ENCODE measurements around the gene NCAN.
A peak's percentile ranks its signal among the peaks of the same experiment; 100 is the strongest.
"Not testable (repeated sequence)": the region's sequence is repeated elsewhere in the genome, so short reads cannot be mapped to it uniquely, and the experiment has no call there.

The NCAN gene

DNA sequence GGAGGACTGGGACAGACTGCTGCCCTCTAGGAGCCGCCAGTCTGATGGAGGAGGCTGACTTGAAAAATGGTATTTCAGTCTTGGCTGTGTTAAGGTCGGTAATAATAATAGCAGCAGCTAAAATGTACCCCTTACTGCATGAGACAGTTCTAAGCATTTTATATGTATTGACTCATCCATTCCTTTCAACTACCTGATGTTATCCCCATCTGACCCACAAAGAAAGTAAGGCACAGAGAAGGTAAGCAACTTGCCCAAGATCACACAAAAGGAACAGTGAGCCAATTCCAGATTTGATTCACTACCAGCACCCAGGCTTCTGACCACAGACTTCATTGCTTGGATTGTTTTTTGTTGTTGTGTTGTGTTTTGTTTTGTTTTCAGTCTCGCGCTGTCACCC lies 4.0 kb downstream of the NCAN start:
- no peaks in the 10 kb centered on the region for H3K79me2 ChIP-seq (ENCODE audit: insufficient read depth, low read length)
- H3K27me3 ChIP-seq (ENCODE audit: insufficient read depth, low read length, poor library complexity, severe bottlenecking) = no peaks in the 10 kb centered on the region
- no peak overlapping the region for H3K4me3 ChIP-seq (ENCODE audit: low read length, poor library complexity, severe bottlenecking)
- no peak overlapping the region for H2AFZ ChIP-seq (ENCODE audit: low read length)
- no peaks in the 10 kb centered on the region for H3K9me3 ChIP-seq (ENCODE audit: insufficient read depth, low read depth, low read length)
- H3K9ac ChIP-seq (ENCODE audit: low read depth, low read length, poor library complexity, severe bottlenecking) = no peak overlapping the region
- no peaks in the 10 kb centered on the region for H3F3A ChIP-seq (ENCODE audit: low read depth)
- no peak overlapping the region for H3K4me2 ChIP-seq (ENCODE audit: low read depth, low read length, poor library complexity, severe bottlenecking)
- H3K9me2 ChIP-seq (replicated peaks; ENCODE audit: low read depth, low read length) = no peaks in the 10 kb centered on the region
- H3K36me3 ChIP-seq (ENCODE audit: insufficient read depth, low read length) = no peaks in the 10 kb centered on the region
- no peak for TF ChIP-seq CTCF (conservative IDR thresholded peaks at IDR 0.05; ENCODE audit: low read length)
- no peak for TF ChIP-seq EZH2phosphoT487 (IDR thresholded peaks at IDR 0.05; ENCODE audit: borderline replicate concordance)
- H3K4me1 ChIP-seq (ENCODE audit: insufficient read depth, low read length, poor library complexity, severe bottlenecking) = no peaks in the 10 kb centered on the region
- H4K20me1 ChIP-seq (ENCODE audit: insufficient read depth, low read length, poor library complexity, severe bottlenecking) = no peaks in the 10 kb centered on the region

DNA sequence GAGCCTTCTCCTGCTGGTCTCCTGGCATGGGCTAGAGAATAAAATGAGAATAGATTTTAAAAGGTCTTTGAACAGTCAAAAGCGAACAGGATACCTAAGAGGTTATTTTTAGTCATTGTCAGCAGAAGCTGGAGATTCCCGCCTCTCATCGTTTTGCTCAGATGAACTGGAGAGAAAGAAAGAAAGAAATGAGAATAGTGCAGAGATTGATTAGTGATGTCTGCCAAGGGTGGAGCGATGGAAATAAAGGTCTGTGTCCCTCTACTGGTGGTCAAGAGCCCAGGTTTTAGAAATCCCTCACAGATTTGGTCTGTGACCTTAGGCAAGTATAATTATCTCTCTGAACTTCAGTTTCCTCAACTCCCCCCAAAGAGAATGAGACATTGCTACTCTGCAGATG lies 5.3 kb downstream of the NCAN start:
- no peak overlapping the region for H2AFZ ChIP-seq (ENCODE audit: low read length)
- H3F3A ChIP-seq (ENCODE audit: low read depth) = no peaks in the 10 kb centered on the region
- H3K4me1 ChIP-seq (ENCODE audit: insufficient read depth, low read length, poor library complexity, severe bottlenecking) = no peaks in the 10 kb centered on the region
- no peak overlapping the region for H3K4me2 ChIP-seq (ENCODE audit: low read depth, low read length, poor library complexity, severe bottlenecking)
- no peaks in the 10 kb centered on the region for H3K36me3 ChIP-seq (ENCODE audit: insufficient read depth, low read length)
- H3K4me3 ChIP-seq (ENCODE audit: low read length, poor library complexity, severe bottlenecking) = no peak overlapping the region
- no peaks in the 10 kb centered on the region for H3K79me2 ChIP-seq (ENCODE audit: insufficient read depth, low read length)
- H3K27me3 ChIP-seq (ENCODE audit: insufficient read depth, low read length, poor library complexity, severe bottlenecking) = no peaks in the 10 kb centered on the region
- H4K20me1 ChIP-seq (ENCODE audit: insufficient read depth, low read length, poor library complexity, severe bottlenecking) = no peaks in the 10 kb centered on the region
- H3K9ac ChIP-seq (ENCODE audit: low read depth, low read length, poor library complexity, severe bottlenecking) = no peak overlapping the region
- TF ChIP-seq EZH2phosphoT487 (IDR thresholded peaks at IDR 0.05; ENCODE audit: borderline replicate concordance) (no peak), CTCF (conservative IDR thresholded peaks at IDR 0.05; ENCODE audit: low read length) (0 out of 2 replicates have a peak, but pooled peaks have one; percentile 14)
- no peaks in the 10 kb centered on the region for H3K9me2 ChIP-seq (replicated peaks; ENCODE audit: low read depth, low read length)
- H3K9me3 ChIP-seq (ENCODE audit: insufficient read depth, low read depth, low read length) = no peaks in the 10 kb centered on the region

GRCh38 chr19:19218911-19219310 lies 7.2 kb downstream of the NCAN start:
- no peaks in the 10 kb centered on the region for H3K9me3 ChIP-seq (ENCODE audit: insufficient read depth, low read depth, low read length)
- no peak overlapping the region for H3K9ac ChIP-seq (ENCODE audit: low read depth, low read length, poor library complexity, severe bottlenecking)
- H3K4me2 ChIP-seq (ENCODE audit: low read depth, low read length, poor library complexity, severe bottlenecking) = no peak overlapping the region
- no peak overlapping the region for H2AFZ ChIP-seq (ENCODE audit: low read length)
- no peak overlapping the region for H3K4me3 ChIP-seq (ENCODE audit: low read length, poor library complexity, severe bottlenecking)
- H4K20me1 ChIP-seq (ENCODE audit: insufficient read depth, low read length, poor library complexity, severe bottlenecking) = no peaks in the 10 kb centered on the region
- H3K27me3 ChIP-seq (ENCODE audit: insufficient read depth, low read length, poor library complexity, severe bottlenecking) = no peaks in the 10 kb centered on the region
- H3K36me3 ChIP-seq (ENCODE audit: insufficient read depth, low read length) = no peaks in the 10 kb centered on the region
- H3F3A ChIP-seq (ENCODE audit: low read depth) = no peaks in the 10 kb centered on the region
- no peak for TF ChIP-seq EZH2phosphoT487 (IDR thresholded peaks at IDR 0.05; ENCODE audit: borderline replicate concordance)
- TF ChIP-seq CTCF (conservative IDR thresholded peaks at IDR 0.05; ENCODE audit: low read length) = no peak
- H3K9me2 ChIP-seq (replicated peaks; ENCODE audit: low read depth, low read length) = no peaks in the 10 kb centered on the region
- H3K4me1 ChIP-seq (ENCODE audit: insufficient read depth, low read length, poor library complexity, severe bottlenecking) = no peaks in the 10 kb centered on the region
- no peaks in the 10 kb centered on the region for H3K79me2 ChIP-seq (ENCODE audit: insufficient read depth, low read length)

DNA sequence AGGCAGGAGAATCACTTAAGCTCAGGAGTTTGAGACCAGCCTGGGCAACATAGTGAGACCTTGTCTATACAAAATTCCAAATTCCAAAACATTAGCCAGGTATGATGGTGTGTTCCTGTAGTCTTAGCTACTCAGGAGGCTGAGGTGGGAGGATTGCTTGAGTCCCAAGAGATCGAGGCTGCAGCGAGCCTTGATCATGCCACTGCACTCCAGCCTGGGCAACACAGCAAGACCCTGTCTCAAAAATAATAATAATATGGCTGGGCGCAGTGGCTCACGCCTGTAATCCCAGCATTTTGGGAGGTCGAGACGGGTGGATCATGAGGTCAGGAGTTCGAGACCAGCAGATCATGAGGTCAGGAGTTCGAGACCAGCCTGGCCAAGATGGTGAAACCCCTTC lies 9.2 kb downstream of the NCAN start:
- not testable (repeated sequence) for H2AFZ ChIP-seq (ENCODE audit: low read length); H3K4me1 ChIP-seq (ENCODE audit: insufficient read depth, low read length, poor library complexity, severe bottlenecking); H4K20me1 ChIP-seq (ENCODE audit: insufficient read depth, low read length, poor library complexity, severe bottlenecking); H3F3A ChIP-seq (ENCODE audit: low read depth); H3K36me3 ChIP-seq (ENCODE audit: insufficient read depth, low read length); H3K9ac ChIP-seq (ENCODE audit: low read depth, low read length, poor library complexity, severe bottlenecking); H3K9me3 ChIP-seq (ENCODE audit: insufficient read depth, low read depth, low read length); H3K4me2 ChIP-seq (ENCODE audit: low read depth, low read length, poor library complexity, severe bottlenecking); H3K4me3 ChIP-seq (ENCODE audit: low read length, poor library complexity, severe bottlenecking); H3K27me3 ChIP-seq (ENCODE audit: insufficient read depth, low read length, poor library complexity, severe bottlenecking); H3K79me2 ChIP-seq (ENCODE audit: insufficient read depth, low read length); H3K9me2 ChIP-seq (replicated peaks; ENCODE audit: low read depth, low read length)
